KMS-11 (cell line): ENCODE data around the gene MED28.

Source experiments
- H2AFZ ChIP-seq: fragments of 200-600 bp; sonication (generic); 2 replicates; pipeline ENCODE4 v1.6.1; 2016; ENCODE audit warnings: antibody characterized with exemption, mixed run types, low read depth
- H3K27ac ChIP-seq: fragments of 200-600 bp; sonication (generic); 2 replicates; pipeline ENCODE4 v1.6.1; 2016; ENCODE audit warnings: mild to moderate bottlenecking, mixed run types
- H3K27me3 ChIP-seq: fragments of 200-600 bp; sonication (generic); 2 replicates; pipeline ENCODE4 v1.6.1; 2017; ENCODE audit warnings: mild to moderate bottlenecking, low read depth, mixed run types, moderate library complexity; ENCODE audit not compliant: insufficient read depth
- H3K36me3 ChIP-seq: fragments of 200-600 bp; sonication (generic); 2 replicates; pipeline ENCODE4 v1.6.1; 2017; ENCODE audit warnings: mild to moderate bottlenecking, mixed run types; ENCODE audit not compliant: insufficient read depth
- H3K4me1 ChIP-seq: fragments of 200-600 bp; sonication (generic); 2 replicates; pipeline ENCODE4 v1.6.1; 2016; ENCODE audit warnings: mild to moderate bottlenecking, low read depth, mixed run types; ENCODE audit not compliant: poor library complexity, severe bottlenecking
- H3K4me2 ChIP-seq: fragments of 200-600 bp; sonication (generic); 2 replicates; pipeline ENCODE4 v1.7.0; 2016; ENCODE audit warnings: mild to moderate bottlenecking, mixed run types
- H3K4me3 ChIP-seq: fragments of 200-600 bp; sonication (generic); IDR thresholded peaks from 2 replicates; pipeline ENCODE4 v1.6.1; 2017; ENCODE audit warnings: low read depth, low read length, mixed read lengths; ENCODE audit not compliant: insufficient read depth
- H3K79me2 ChIP-seq: fragments of 200-600 bp; sonication (generic); 2 replicates; pipeline ENCODE4 v1.6.1; 2016; ENCODE audit warnings: low read depth, mixed run types; ENCODE audit not compliant: insufficient read depth
- H3K9ac ChIP-seq: fragments of 200-600 bp; sonication (generic); 2 replicates; pipeline ENCODE4 v1.6.1; 2016; ENCODE audit warnings: mild to moderate bottlenecking, mixed run types
- H4K20me1 ChIP-seq: fragments of 200-600 bp; sonication (generic); 2 replicates; pipeline ENCODE4 v1.6.1; 2016; ENCODE audit warnings: mild to moderate bottlenecking, mixed run types; ENCODE audit not compliant: insufficient read depth
- TF ChIP-seq, protein P1 (sequence below): fragments of 200-600 bp; sonication (generic); conservative IDR thresholded peaks from 2 replicates; pipeline ENCODE4 v1.6.1; 2017; ENCODE audit warnings: low read depth, mild to moderate bottlenecking, antibody characterized with exemption, low read length, moderate library complexity, mixed read lengths

Gene MED28

DNA sequence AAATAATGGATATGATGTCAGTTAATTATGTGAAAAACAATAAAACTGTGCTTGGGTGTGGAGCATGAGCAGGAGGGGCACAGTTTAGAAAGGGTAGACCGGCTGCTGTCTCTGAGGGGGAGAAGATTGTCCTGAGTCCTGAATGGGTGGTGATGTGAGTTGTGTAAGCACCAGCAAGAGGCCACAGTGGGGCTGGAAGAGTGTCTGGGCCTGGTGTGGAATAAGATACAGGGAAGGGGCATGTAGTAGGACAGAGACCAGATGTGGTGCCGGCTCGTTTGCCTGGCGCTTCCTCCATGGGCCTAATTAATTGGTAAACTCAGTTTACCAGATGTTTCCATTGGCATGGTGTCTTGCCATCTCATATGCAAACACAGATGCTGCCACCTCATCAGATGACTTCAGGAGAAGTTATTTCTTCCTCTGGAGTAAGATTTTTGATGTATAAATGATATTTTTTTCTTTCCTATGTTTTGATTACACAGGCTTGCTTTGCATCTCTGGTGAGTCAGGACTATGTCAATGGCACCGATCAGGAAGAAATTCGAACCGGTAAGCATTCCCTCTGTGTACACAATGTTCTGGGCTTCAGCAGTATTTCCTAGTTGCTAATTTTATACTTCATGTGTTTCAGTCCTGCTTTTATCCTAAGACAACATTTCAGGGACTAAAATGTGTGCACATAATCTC lies 5.1 kb downstream of the MED28 start:
- no peak overlapping the region for H3K4me2 ChIP-seq
- H3K4me1 ChIP-seq = peaks cover 5% of the 10 kb centered on the region
- H3K27ac ChIP-seq = no peak overlapping the region
- peaks cover 37% of the 10 kb centered on the region for H3K79me2 ChIP-seq
- H2AFZ ChIP-seq = no peak overlapping the region
- no peak overlapping the region for H3K4me3 ChIP-seq
- H3K9ac ChIP-seq = no peak overlapping the region
- H4K20me1 ChIP-seq = no peaks in the 10 kb centered on the region
- TF ChIP-seq, protein P1, sequence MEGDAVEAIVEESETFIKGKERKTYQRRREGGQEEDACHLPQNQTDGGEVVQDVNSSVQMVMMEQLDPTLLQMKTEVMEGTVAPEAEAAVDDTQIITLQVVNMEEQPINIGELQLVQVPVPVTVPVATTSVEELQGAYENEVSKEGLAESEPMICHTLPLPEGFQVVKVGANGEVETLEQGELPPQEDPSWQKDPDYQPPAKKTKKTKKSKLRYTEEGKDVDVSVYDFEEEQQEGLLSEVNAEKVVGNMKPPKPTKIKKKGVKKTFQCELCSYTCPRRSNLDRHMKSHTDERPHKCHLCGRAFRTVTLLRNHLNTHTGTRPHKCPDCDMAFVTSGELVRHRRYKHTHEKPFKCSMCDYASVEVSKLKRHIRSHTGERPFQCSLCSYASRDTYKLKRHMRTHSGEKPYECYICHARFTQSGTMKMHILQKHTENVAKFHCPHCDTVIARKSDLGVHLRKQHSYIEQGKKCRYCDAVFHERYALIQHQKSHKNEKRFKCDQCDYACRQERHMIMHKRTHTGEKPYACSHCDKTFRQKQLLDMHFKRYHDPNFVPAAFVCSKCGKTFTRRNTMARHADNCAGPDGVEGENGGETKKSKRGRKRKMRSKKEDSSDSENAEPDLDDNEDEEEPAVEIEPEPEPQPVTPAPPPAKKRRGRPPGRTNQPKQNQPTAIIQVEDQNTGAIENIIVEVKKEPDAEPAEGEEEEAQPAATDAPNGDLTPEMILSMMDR = no peak
- no peaks in the 10 kb centered on the region for H3K27me3 ChIP-seq
- no peaks in the 10 kb centered on the region for H3K36me3 ChIP-seq

DNA sequence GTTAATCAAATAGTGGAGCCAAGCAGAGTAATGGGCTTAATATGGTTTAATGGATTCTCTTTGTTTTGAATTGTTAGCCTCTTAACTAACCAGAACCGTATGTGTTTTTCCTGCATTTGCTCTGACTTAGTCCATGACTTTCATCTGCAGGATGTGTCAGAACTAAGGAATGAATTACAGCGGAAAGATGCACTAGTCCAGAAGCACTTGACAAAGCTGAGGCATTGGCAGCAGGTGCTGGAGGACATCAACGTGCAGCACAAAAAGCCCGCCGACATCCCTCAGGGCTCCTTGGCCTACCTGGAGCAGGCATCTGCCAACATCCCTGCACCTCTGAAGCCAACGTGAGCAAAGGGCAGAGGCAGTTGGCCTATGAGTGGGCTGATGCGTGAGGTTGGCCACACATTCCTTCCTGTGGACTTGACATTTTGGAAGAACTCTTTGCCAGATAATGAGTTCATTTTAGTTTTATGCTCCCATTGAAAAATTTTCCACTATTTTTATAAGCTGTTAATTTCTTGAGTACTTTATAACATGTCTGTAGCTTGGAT lies 9.1 kb downstream of the MED28 start:
- H2AFZ ChIP-seq = no peak overlapping the region
- H3K27me3 ChIP-seq = no peaks in the 10 kb centered on the region
- no peaks in the 10 kb centered on the region for H3K4me1 ChIP-seq
- H4K20me1 ChIP-seq = no peaks in the 10 kb centered on the region
- no peak overlapping the region for H3K4me2 ChIP-seq
- H3K9ac ChIP-seq = no peak overlapping the region
- no peak overlapping the region for H3K4me3 ChIP-seq
- no peak overlapping the region for H3K27ac ChIP-seq
- no peaks in the 10 kb centered on the region for H3K36me3 ChIP-seq
- no peaks in the 10 kb centered on the region for H3K79me2 ChIP-seq
- TF ChIP-seq, protein P1 = no peak

DNA sequence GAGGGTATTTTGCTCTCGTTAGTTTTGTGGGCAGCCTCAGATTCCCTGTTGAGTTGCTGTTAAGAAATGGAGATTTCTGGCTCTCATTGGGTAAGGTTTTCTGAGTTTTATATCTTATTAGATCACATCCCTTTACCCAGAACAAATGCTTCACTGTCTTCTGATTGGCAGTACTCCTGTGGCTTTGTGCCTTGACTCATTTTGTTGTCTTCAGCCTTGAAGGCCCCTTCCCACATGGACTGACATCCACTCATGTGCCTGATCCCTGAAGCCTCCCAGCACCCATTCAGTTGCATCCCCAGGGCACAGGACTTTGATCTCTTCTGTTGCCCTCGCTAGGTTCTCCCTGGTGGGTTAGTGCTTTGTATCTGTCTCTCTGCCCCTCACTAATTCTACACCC lies 10.4 kb downstream of the MED28 start:
- Histone ChIP-seq H3K36me3 (no peaks in the 10 kb centered on the region), H3K4me2 (no peak overlapping the region), H3K27me3 (no peaks in the 10 kb centered on the region), H3K4me3 (no peak overlapping the region), H4K20me1 (no peaks in the 10 kb centered on the region), H2AFZ (no peak overlapping the region), H3K9ac (no peak overlapping the region), H3K79me2 (no peaks in the 10 kb centered on the region), H3K27ac (no peak overlapping the region), H3K4me1 (no peaks in the 10 kb centered on the region)
- TF ChIP-seq, protein P1 = no peak

DNA sequence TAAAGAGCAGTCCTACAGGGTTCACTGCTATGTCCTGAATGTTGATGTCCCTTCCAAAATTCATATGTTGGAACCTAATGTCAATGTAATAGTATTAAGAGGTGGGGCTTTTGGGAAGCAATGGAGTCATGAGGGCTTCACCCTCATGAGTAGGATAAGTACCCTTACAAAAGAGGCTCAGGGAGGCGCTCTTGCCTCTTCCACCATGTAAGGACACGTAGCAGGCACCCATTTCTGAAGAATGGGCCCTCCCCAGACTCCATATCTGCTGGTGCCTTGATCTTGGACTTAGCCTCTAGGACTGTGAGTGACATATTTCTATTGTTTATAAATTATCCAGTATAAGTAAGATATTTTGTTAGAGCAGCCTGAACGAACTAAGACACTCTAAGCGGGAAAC lies 15.8 kb downstream of the MED28 start:
- Histone ChIP-seq H2AFZ (no peak overlapping the region), H3K4me2 (no peak overlapping the region), H3K9ac (no peak overlapping the region), H3K27ac (no peak overlapping the region), H3K36me3 (no peaks in the 10 kb centered on the region), H3K4me3 (no peak overlapping the region), H4K20me1 (no peaks in the 10 kb centered on the region), H3K27me3 (no peaks in the 10 kb centered on the region), H3K79me2 (no peaks in the 10 kb centered on the region), H3K4me1 (no peaks in the 10 kb centered on the region)
- TF ChIP-seq, protein P1 = no peak
